Non-pigmented ciliary epithelial cell (primary cell): ENCODE data around the gene LINGO1.

Experiments
- DNase-seq: peaks from one replicate; pipeline ENCODE4 v3.0.0-alpha.2; 2010; ENCODE audit warnings: low read depth

The LINGO1 gene, protein sequence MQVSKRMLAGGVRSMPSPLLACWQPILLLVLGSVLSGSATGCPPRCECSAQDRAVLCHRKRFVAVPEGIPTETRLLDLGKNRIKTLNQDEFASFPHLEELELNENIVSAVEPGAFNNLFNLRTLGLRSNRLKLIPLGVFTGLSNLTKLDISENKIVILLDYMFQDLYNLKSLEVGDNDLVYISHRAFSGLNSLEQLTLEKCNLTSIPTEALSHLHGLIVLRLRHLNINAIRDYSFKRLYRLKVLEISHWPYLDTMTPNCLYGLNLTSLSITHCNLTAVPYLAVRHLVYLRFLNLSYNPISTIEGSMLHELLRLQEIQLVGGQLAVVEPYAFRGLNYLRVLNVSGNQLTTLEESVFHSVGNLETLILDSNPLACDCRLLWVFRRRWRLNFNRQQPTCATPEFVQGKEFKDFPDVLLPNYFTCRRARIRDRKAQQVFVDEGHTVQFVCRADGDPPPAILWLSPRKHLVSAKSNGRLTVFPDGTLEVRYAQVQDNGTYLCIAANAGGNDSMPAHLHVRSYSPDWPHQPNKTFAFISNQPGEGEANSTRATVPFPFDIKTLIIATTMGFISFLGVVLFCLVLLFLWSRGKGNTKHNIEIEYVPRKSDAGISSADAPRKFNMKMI

GRCh38 chr15:77632534-77633133, at the start of gene LINGO1:
Gene LINGO1 (minus strand): TSS chr15:77632912. CDS start chr15:77632315, 597 bp downstream.
- DNase-seq: no peak

- no peak for DNase-seq
Measured at GRCh38 chr15:77681362-77681761, 48.6 kb upstream of the LINGO1 start.

- no peak for DNase-seq
Measured at GRCh38 chr15:77676569-77677375, 44.1 kb upstream of the LINGO1 start.

DNA sequence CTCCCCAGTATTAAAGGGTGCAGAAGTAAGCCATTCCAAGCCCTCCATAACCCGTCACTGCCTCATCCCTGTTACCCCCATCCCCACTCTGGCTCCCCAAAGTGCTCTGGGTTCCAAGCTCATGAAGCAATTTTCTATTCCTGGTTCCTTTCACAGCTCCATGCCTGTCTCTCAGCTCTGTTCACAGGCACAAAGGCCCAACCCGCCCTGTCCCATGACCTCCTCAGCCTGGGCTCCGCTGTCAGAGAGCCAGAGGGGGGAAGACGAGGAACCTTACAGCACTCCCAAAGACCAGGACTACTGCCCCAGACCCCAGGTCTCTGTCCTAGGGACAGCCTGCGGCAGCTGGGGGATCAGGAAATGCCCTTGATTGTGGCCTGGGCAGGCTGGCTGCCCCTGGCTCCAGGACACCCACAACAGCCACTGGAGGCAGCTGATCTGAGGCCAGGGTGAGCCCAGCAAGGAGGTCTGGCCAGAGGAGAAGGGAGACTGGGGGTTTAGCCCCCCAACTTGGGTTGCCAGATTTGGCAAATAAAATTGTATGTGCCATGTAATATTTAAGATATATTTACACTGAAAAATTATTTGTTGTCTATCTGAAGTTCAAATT, 43.2 kb upstream of the LINGO1 start:
- no peak for DNase-seq

- no peak for DNase-seq
Measured at GRCh38 chr15:77674327-77674726, 41.6 kb upstream of the LINGO1 start.

- no peak for DNase-seq
Measured at GRCh38 chr15:77673866-77674265, 41.2 kb upstream of the LINGO1 start.

GRCh38 chr15:77672135-77672534, 39.4 kb upstream of the LINGO1 start:
- no peak for DNase-seq

GRCh38 chr15:77671362-77672056, 38.8 kb upstream of the LINGO1 start:
- no peak for DNase-seq

GRCh38 chr15:77670558-77671361, 38.0 kb upstream of the LINGO1 start:
- DNase-seq: no peak

GRCh38 chr15:77669896-77670295, 37.2 kb upstream of the LINGO1 start:
- no peak for DNase-seq

- DNase-seq: no peak
Measured at GRCh38 chr15:77667338-77668234, 34.9 kb upstream of the LINGO1 start.

GRCh38 chr15:77666296-77666660, 33.6 kb upstream of the LINGO1 start:
- no peak for DNase-seq

GRCh38 chr15:77665530-77666295, 33.0 kb upstream of the LINGO1 start:
- DNase-seq: no peak

DNA sequence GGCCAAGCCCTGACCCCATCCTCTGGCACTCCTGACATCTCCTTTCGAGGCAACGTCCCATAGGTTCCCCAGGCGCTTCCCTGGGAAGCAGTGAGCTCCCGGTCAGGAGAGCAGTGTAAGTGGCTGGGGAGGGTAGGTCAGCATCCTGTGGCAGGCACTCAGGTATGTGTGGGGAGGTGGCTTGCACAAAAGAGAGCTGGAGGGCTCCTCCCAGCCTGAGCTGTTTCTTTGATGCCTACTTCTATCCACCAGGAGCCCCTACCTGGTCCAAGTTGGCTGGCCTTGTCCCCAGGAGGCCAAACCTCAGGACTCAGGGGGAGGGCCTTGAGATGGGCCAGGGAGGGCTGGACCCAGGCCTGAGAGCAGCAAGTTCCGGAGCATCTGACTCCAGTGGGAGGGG, 31.7 kb upstream of the LINGO1 start:
- no peak for DNase-seq

DNA sequence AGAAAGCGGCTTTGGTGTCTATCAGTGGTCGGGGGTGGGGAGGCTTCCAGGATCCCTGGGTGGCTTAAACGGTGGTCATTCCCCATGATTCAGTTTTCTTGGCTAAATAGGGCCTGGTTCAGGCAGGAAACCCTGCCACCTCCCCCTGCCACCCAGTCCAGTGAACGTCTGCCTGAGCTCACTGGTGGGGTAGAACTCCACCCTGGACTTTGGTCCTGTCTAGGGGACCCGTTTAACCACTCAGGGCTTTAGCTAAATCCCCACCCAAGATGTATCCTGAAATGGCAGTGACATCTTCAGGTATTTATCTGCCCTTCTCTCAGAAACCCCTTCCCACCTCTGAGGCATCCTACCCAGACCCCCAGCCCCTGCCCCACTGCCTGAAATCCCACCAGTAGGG, 30.5 kb upstream of the LINGO1 start:
- DNase-seq: no peak

DNA sequence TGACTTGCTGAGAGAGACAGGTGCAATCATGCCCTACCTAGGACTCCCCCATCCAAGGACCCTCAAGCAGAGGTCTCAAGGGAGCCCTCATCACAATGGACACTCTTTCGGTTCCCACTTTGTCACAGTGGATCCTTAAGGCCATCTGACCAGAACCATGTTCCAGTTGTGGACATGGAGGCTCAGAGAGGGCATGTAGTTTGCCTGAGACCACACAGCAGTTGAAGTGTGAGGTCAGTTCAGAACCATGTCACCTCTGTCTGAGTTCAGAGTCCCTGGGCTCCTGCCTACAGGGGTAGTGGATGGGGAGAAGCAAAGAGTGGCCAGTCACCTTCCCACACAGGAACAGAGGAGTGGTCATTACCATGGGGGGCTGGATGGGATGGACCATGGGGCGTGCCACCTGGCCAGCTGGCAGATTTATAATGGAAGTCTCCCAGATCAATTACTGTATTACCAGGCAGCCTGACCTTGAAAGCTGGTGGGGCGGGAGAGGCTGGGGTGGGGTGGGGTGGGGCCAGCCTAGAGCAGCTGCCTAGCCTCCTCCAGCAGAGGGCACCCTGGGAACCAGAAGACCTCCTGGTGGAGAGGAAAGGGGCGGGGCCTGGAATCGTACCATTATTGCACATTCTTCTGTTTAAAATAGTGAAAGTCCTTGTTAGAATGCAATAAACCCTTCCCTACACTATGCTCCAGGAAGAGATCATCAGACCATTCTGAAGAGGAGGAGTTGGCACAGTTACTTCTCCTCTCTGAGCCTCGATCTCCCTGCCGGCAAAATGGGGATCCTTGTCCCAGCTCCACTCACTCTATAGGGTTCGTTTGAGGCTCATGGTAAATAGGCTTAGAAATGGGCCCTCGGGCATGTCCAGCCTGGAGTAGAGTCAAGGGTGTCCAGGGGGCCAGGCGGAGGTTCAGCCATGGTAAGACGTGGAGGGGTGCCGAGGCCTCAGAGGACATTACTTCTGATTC, 26.9 kb upstream of the LINGO1 start:
- peak; percentile 5 for DNase-seq

DNA sequence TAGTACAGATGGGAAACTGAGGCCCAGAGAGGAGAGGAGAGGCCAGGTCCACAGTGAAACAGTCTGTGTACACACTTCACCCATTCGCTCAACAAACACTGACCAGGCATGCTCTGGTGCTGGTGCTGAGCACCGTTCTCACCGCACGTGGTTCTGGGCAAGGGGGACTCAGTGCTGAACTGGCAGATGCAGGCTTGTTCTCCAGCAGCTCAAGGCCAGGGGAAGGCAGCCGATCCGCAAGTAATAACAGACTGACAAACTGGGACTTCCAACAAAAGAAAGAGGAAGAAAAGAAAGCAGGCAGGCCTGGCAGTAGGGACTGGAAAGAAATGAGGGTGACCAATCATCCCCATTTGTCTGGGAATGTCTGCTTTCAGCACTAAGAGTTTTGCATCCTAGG, 25.6 kb upstream of the LINGO1 start:
- no peak for DNase-seq
